PC-9 (cell line): ENCODE measurements around the gene PRR19.

Source experiments
- EZH2 ChIP-seq: fragments of 200-600 bp; sonication (generic); IDR thresholded peaks from 2 replicates; pipeline ENCODE4 v1.8.0; 2017; ENCODE audit warnings: antibody characterized with exemption, low read depth
- TF ChIP-seq, protein P1 (sequence below): fragments of 200-600 bp; sonication (generic); conservative IDR thresholded peaks from 2 replicates; pipeline ENCODE4 v1.6.1; 2017; ENCODE audit warnings: mixed run types, antibody characterized with exemption, mild to moderate bottlenecking, moderate library complexity

DNA sequence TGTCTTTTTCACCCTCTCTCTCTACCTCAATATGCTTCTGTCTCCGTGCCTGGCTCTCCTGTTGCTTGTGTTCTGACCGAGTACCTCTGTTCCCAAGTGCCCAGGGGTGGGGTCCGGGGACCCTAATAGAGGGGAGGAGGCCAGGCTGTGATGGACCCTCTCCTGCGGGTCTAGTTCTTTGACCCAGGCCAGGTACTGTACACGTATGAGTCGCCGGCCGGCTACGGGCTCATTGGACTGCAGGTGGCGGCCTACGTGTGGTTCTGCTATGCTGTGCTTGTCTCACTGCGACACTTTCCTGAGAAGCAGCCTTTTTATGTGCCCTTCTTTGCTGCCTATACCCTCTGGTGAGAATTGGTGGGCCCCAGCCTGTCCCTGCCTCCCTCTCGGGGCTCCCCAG, 15.6 kb downstream of the PRR19 start:
- TF ChIP-seq, protein P1, sequence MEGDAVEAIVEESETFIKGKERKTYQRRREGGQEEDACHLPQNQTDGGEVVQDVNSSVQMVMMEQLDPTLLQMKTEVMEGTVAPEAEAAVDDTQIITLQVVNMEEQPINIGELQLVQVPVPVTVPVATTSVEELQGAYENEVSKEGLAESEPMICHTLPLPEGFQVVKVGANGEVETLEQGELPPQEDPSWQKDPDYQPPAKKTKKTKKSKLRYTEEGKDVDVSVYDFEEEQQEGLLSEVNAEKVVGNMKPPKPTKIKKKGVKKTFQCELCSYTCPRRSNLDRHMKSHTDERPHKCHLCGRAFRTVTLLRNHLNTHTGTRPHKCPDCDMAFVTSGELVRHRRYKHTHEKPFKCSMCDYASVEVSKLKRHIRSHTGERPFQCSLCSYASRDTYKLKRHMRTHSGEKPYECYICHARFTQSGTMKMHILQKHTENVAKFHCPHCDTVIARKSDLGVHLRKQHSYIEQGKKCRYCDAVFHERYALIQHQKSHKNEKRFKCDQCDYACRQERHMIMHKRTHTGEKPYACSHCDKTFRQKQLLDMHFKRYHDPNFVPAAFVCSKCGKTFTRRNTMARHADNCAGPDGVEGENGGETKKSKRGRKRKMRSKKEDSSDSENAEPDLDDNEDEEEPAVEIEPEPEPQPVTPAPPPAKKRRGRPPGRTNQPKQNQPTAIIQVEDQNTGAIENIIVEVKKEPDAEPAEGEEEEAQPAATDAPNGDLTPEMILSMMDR: no peak
- TF ChIP-seq EZH2: no peak
